CD4-positive, CD25-positive, alpha-beta regulatory T cell (primary cell): Measurements from ENCODE around the gene KHDC1. TPM values are rescaled to one million over a fixed set of nuclear protein-coding genes. Genes with fewer than 3 reads are reported as not detected.
"Not testable (repeated sequence)": the region's sequence is repeated elsewhere in the genome, so short reads cannot be mapped to it uniquely, and the experiment has no call there.

Source experiments
- ATAC-seq, 2 donors: fragments of 150-1000 bp; cut with Tn5 transposase; one replicate each; pipeline ENCODE4 v1.10.0; 2021; ENCODE audit warnings: low read depth in 2 of 2, moderate number of reproducible peaks in 2 of 2, moderate library complexity in 1 of 2
- DNase-seq, 3 donors: peaks; one replicate each; pipeline versions ENCODE4 v3.0.0 to v3.0.0-alpha.2; 2012 to 2022; ENCODE audit warnings: mixed read lengths in 1 of 3
- H3K27ac ChIP-seq: one replicate; pipeline ENCODE4 v1.7.0; 2013; ENCODE audit warnings: mild to moderate bottlenecking, low read length; ENCODE audit not compliant: insufficient read depth, poor library complexity, severe bottlenecking
- H3K27me3 ChIP-seq: one replicate; pipeline ENCODE4 v1.7.0; 2013; ENCODE audit warnings: low read length; ENCODE audit not compliant: control insufficient read depth, insufficient read depth
- H3K36me3 ChIP-seq: one replicate; pipeline ENCODE4 v1.7.0; 2013; ENCODE audit warnings: mild to moderate bottlenecking, low read length, moderate library complexity; ENCODE audit not compliant: control insufficient read depth, insufficient read depth
- H3K4me1 ChIP-seq: 2 replicates; pipeline ENCODE4 v1.7.0; 2013; ENCODE audit warnings: mild to moderate bottlenecking, low read length; ENCODE audit not compliant: insufficient read depth, control insufficient read depth, poor library complexity, severe bottlenecking
- H3K4me3 ChIP-seq: one replicate; pipeline ENCODE4 v1.7.0; 2013; ENCODE audit warnings: low read depth, mild to moderate bottlenecking, low read length, moderate library complexity
- H3K9me3 ChIP-seq, 2 experiments: 1 replicate in 1 of 2; 2 replicates in 1 of 2; pipeline ENCODE4 v1.7.0; 2013; ENCODE audit warnings: low read length in 2 of 2, mild to moderate bottlenecking in 1 of 2, moderate library complexity in 1 of 2; ENCODE audit not compliant: control insufficient read depth in 2 of 2
- H3K27ac Mint-ChIP-seq, 3 donors: one replicate each; pipeline ENCODE4 v1.8.0; 2020 to 2022; ENCODE audit warnings: mild to moderate bottlenecking in 3 of 3, mixed read lengths in 3 of 3, moderate library complexity in 2 of 3
- H3K27me3 Mint-ChIP-seq: one replicate; pipeline ENCODE4 v1.8.0; 2022; ENCODE audit warnings: mild to moderate bottlenecking, mixed read lengths
- H3K36me3 Mint-ChIP-seq: one replicate; pipeline ENCODE4 v1.8.0; 2020; ENCODE audit warnings: mixed read lengths
- H3K4me1 Mint-ChIP-seq, 4 donors: one replicate each; pipeline ENCODE4 v1.8.0; 2020 to 2022; ENCODE audit warnings: mixed read lengths in 4 of 4, mild to moderate bottlenecking in 1 of 4
- H3K4me3 Mint-ChIP-seq, 4 donors: one replicate each; pipeline ENCODE4 v1.8.0; 2020 to 2022; ENCODE audit warnings: mild to moderate bottlenecking in 4 of 4, mixed read lengths in 4 of 4, moderate library complexity in 3 of 4
- H3K9me3 Mint-ChIP-seq, 7 donors: one replicate each; pipeline ENCODE4 v1.8.0; 2020 to 2022; ENCODE audit warnings: mixed read lengths in 7 of 7, mild to moderate bottlenecking in 3 of 7, moderate library complexity in 2 of 7
- polyA plus RNA-seq, 4 donors: library from polyadenylated mRNA; unstranded; fragments of 300-500 nt; fragmentation: Illumina TruSeq; gene quantifications; one replicate each; pipeline ENCODE4 v1.2.3, GENCODE V29; 2021
- total RNA-seq: library from RNA; stranded (reverse); gene quantifications from one replicate; pipeline ENCODE4 v1.2.3, GENCODE V29; 2022

Gene KHDC1
- total and polyA plus RNA-seq, 5 donors from 2014 or later = 2.2 to 4.5 (median 3.1) TPM

- no peaks in the 10 kb centered on the region for H3K4me1 ChIP-seq
- no peak for DNase-seq
- no peak overlapping the region for H3K4me3 ChIP-seq
- Mint-ChIP-seq H3K4me3 (no peak overlapping the region), H3K4me1 (no peaks in the 10 kb centered on the region), H3K27ac (no peak overlapping the region), H3K27me3 (peaks cover 5% of the 10 kb centered on the region), H3K9me3 (no peaks in the 10 kb centered on the region), H3K36me3 (no peaks in the 10 kb centered on the region)
- H3K36me3 ChIP-seq = no peaks in the 10 kb centered on the region
- peaks cover 1% of the 10 kb centered on the region for H3K27me3 ChIP-seq
- no peak overlapping the region for H3K27ac ChIP-seq
- ATAC-seq = no peak
- H3K9me3 ChIP-seq = no peaks in the 10 kb centered on the region
These were observed 14.6 kb downstream of the KHDC1 start for GRCh38 chr6:73248192-73248903.

GRCh38 chr6:73242001-73242400, 21.0 kb downstream of the KHDC1 start:
- no peaks in the 10 kb centered on the region for H3K27me3 Mint-ChIP-seq
- no peak overlapping the region for H3K27ac Mint-ChIP-seq
- Histone ChIP-seq H3K36me3 (no peaks in the 10 kb centered on the region), H3K9me3 (no peaks in the 10 kb centered on the region), H3K27ac (no peak overlapping the region), H3K4me3 (no peak overlapping the region), H3K27me3 (peaks cover 1% of the 10 kb centered on the region), H3K4me1 (no peaks in the 10 kb centered on the region)
- H3K9me3 Mint-ChIP-seq = no peaks in the 10 kb centered on the region
- H3K4me3 Mint-ChIP-seq = no peak overlapping the region
- ATAC-seq (no peak), DNase-seq (no peak)
- no peaks in the 10 kb centered on the region for H3K36me3 Mint-ChIP-seq
- no peaks in the 10 kb centered on the region for H3K4me1 Mint-ChIP-seq

GRCh38 chr6:73240730-73241129, 22.3 kb downstream of the KHDC1 start:
- Mint-ChIP-seq H3K27ac (no peak overlapping the region), H3K9me3 (no peaks in the 10 kb centered on the region), H3K27me3 (no peaks in the 10 kb centered on the region), H3K4me1 (no peaks in the 10 kb centered on the region), H3K4me3 (no peak overlapping the region), H3K36me3 (no peaks in the 10 kb centered on the region)
- Histone ChIP-seq H3K4me3 (no peak overlapping the region), H3K27me3 (peaks cover 1% of the 10 kb centered on the region), H3K9me3 (no peaks in the 10 kb centered on the region), H3K4me1 (no peaks in the 10 kb centered on the region), H3K27ac (no peak overlapping the region), H3K36me3 (no peaks in the 10 kb centered on the region)
- DNase-seq = no peak
- no peak for ATAC-seq

GRCh38 chr6:73236144-73236750, 26.7 kb downstream of the KHDC1 start:
- no peaks in the 10 kb centered on the region for H3K4me1 Mint-ChIP-seq

GRCh38 chr6:73234733-73235132, 28.3 kb downstream of the KHDC1 start:
- Histone ChIP-seq H3K36me3 (no peaks in the 10 kb centered on the region), H3K4me3 (no peak overlapping the region), H3K27me3 (no peaks in the 10 kb centered on the region), H3K27ac (no peak overlapping the region), H3K4me1 (no peaks in the 10 kb centered on the region), H3K9me3 (no peaks in the 10 kb centered on the region)
- DNase-seq (no peak), ATAC-seq (no peak)
- H3K36me3 Mint-ChIP-seq = no peaks in the 10 kb centered on the region
- no peaks in the 10 kb centered on the region for H3K4me1 Mint-ChIP-seq
- no peak overlapping the region for H3K27ac Mint-ChIP-seq
- peaks cover 0 to 2% (median 0%) of the 10 kb centered on the region in 7 donors for H3K9me3 Mint-ChIP-seq
- H3K4me3 Mint-ChIP-seq = no peak overlapping the region
- H3K27me3 Mint-ChIP-seq = no peaks in the 10 kb centered on the region

More at GRCh38 chr6:73236144-73236750, 26.7 kb downstream of the KHDC1 start:
- Histone ChIP-seq H3K4me1 (no peaks in the 10 kb centered on the region), H3K27me3 (no peaks in the 10 kb centered on the region), H3K27ac (no peak overlapping the region), H3K36me3 (no peaks in the 10 kb centered on the region), H3K4me3 (no peak overlapping the region), H3K9me3 (no peaks in the 10 kb centered on the region)
- no peaks in the 10 kb centered on the region for H3K27me3 Mint-ChIP-seq
- no peak overlapping the region for H3K27ac Mint-ChIP-seq
- DNase-seq (no peak), ATAC-seq (no peak)
- H3K9me3 Mint-ChIP-seq = peaks cover 0 to 2% (median 0%) of the 10 kb centered on the region in 7 donors
- H3K4me3 Mint-ChIP-seq = no peak overlapping the region
- H3K36me3 Mint-ChIP-seq = no peaks in the 10 kb centered on the region

- H3K36me3 ChIP-seq, H3K27me3 Mint-ChIP-seq, H3K4me3 ChIP-seq, ATAC-seq, H3K9me3 ChIP-seq, DNase-seq, H3K27ac ChIP-seq, H3K4me1 Mint-ChIP-seq, H3K27me3 ChIP-seq, H3K4me3 Mint-ChIP-seq, H3K4me1 ChIP-seq, H3K9me3 Mint-ChIP-seq, H3K36me3 Mint-ChIP-seq, H3K27ac Mint-ChIP-seq: not testable (repeated sequence)
These were observed 29.0 kb downstream of the KHDC1 start for GRCh38 chr6:73233971-73234370.

GRCh38 chr6:73233048-73233447, 29.9 kb downstream of the KHDC1 start:
- no peak for ATAC-seq
- Histone ChIP-seq H3K9me3 (no peaks in the 10 kb centered on the region), H3K27me3 (no peaks in the 10 kb centered on the region), H3K4me3 (no peak overlapping the region), H3K36me3 (no peaks in the 10 kb centered on the region), H3K4me1 (no peaks in the 10 kb centered on the region), H3K27ac (no peak overlapping the region)
- peaks cover 0 to 2% (median 0%) of the 10 kb centered on the region in 7 donors for H3K9me3 Mint-ChIP-seq
- no peaks in the 10 kb centered on the region for H3K4me1 Mint-ChIP-seq
- no peak overlapping the region for H3K27ac Mint-ChIP-seq
- H3K27me3 Mint-ChIP-seq = no peaks in the 10 kb centered on the region
- DNase-seq = no peak
- no peaks in the 10 kb centered on the region for H3K36me3 Mint-ChIP-seq
- no peak overlapping the region for H3K4me3 Mint-ChIP-seq

GRCh38 chr6:73231986-73232391, 31.0 kb downstream of the KHDC1 start:
- H3K27me3 Mint-ChIP-seq = no peaks in the 10 kb centered on the region
- H3K36me3 Mint-ChIP-seq = no peaks in the 10 kb centered on the region
- Histone ChIP-seq H3K27ac (no peak overlapping the region), H3K27me3 (no peaks in the 10 kb centered on the region), H3K4me1 (no peaks in the 10 kb centered on the region), H3K4me3 (no peak overlapping the region), H3K36me3 (no peaks in the 10 kb centered on the region), H3K9me3 (no peaks in the 10 kb centered on the region)
- DNase-seq (no peak), ATAC-seq (no peak)
- H3K4me3 Mint-ChIP-seq = no peak overlapping the region
- no peak overlapping the region for H3K27ac Mint-ChIP-seq
- no peaks in the 10 kb centered on the region for H3K4me1 Mint-ChIP-seq
- peaks cover 0 to 2% (median 0%) of the 10 kb centered on the region in 7 donors for H3K9me3 Mint-ChIP-seq
